GM12801 (cell line): Measurements from ENCODE around the gene UBE2V1.

Experiments
- TF ChIP-seq, protein P1 (sequence below): IDR thresholded peaks from one replicate; pipeline ENCODE4 v1.5.1; 2011; ENCODE audit warnings: control low read depth; ENCODE audit not compliant: insufficient read length; ENCODE audit errors: extremely low read depth

The UBE2V1 gene

DNA sequence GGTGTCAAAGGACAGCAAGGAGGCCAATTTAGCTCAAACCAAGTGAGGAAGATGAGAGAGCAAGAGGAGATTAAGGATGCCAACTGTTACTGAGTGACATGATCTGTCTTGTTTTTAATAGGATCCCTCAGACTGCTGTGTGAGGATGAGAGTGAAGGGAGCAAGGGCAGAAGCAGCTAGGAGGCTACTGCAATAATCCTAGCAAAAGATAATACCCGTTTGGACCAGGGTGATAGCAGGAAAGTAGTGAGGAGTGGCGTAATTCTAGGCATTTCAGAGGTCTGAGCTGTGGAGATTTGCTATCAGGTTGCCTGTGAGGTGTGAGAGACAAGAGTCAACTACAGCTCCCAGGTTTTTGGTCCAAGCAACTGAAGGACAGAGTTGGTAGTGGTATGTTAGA lies 14.7 kb downstream of the UBE2V1 start:
- TF ChIP-seq, protein P1, sequence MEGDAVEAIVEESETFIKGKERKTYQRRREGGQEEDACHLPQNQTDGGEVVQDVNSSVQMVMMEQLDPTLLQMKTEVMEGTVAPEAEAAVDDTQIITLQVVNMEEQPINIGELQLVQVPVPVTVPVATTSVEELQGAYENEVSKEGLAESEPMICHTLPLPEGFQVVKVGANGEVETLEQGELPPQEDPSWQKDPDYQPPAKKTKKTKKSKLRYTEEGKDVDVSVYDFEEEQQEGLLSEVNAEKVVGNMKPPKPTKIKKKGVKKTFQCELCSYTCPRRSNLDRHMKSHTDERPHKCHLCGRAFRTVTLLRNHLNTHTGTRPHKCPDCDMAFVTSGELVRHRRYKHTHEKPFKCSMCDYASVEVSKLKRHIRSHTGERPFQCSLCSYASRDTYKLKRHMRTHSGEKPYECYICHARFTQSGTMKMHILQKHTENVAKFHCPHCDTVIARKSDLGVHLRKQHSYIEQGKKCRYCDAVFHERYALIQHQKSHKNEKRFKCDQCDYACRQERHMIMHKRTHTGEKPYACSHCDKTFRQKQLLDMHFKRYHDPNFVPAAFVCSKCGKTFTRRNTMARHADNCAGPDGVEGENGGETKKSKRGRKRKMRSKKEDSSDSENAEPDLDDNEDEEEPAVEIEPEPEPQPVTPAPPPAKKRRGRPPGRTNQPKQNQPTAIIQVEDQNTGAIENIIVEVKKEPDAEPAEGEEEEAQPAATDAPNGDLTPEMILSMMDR: no peak

DNA sequence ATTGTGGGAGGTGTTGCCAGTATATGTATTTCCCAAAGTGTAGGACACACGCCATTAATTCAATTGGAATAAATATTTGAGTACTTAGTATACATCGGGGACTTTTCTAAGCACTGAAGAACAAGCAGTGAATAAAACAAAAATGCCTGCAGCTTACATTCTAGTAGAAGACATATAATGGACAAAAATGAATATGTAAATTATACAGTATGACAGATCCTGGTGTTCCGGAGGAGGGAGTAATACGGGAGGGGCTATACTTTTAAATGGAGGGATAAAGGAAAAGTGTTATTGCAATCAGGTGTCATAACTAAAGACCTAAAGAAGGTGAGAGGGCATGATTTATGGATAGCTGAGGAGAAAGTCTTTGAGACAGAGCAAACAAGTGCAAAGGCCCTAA lies 15.1 kb downstream of the UBE2V1 start:
- TF ChIP-seq, protein P1: no peak

- TF ChIP-seq, protein P1: no peak
Observed at GRCh38 chr20:50096237-50096636, 16.7 kb downstream of the UBE2V1 start.

GRCh38 chr20:50095476-50096078 lies 17.4 kb downstream of the UBE2V1 start:
- TF ChIP-seq, protein P1: no peak

DNA sequence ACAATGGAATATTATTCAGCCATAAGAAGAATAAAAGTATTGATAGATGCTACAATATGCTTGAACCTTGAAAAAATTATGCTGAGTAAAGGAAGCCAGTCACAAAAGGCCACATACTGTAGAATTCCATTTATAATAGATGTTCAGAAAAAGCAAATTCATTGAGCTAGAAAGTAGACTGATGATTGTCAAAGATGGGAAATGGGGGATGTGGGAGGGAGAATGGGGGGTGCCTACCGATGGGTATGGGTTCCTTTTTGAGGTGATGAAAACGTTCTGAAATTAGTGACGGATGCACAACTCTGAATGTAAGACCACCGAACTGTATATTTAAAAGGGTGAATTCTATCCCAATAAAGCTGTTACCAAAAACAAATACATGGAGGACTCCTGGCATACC lies 18.4 kb downstream of the UBE2V1 start:
- TF ChIP-seq, protein P1: no peak

DNA sequence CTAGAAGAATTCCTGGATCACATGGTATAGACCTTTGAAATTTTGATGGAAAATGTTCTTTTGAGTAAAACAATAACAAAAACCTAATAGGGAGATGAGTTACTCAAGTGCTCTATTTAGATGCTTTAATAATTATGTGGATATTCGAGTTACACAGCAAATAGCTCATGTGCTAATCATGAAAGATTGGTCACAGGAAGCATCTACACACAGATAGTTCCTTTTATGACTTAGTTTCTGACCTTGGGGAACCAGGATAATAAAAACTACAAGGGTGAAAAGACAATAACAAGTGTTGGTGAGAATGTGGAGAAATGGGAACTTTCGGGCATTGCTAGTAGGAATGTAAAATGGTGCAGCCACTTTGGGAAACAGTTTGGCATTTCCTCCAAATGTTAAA lies 19.7 kb downstream of the UBE2V1 start:
- TF ChIP-seq, protein P1: no peak

DNA sequence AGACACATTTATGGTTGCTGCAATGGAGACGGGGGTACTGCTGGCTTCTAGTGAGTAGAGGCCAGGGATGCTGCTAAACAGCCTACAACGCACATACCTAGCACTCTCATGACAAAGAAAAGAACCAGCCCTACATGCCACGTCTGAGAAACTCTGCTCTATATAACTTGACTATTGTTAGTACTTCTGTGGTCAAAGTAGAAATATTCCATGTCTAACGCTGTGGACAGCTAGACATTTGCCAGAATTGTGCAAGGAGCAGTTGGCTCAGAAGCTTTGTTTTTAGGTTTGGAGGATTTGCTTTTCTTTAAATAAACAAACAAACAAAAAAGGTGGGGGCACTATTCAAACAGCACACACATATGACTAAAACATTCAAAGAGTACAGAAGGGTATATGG lies 20.5 kb downstream of the UBE2V1 start:
- TF ChIP-seq, protein P1: no peak
